Measurements from ENCODE around the gene PROM1. TPM values are rescaled to one million over a fixed set of nuclear protein-coding genes. Genes with fewer than 3 reads are reported as not detected.

Gene PROM1
- total and polyA plus RNA-seq, 4 experiments from 2014 or later: not detected

DNA sequence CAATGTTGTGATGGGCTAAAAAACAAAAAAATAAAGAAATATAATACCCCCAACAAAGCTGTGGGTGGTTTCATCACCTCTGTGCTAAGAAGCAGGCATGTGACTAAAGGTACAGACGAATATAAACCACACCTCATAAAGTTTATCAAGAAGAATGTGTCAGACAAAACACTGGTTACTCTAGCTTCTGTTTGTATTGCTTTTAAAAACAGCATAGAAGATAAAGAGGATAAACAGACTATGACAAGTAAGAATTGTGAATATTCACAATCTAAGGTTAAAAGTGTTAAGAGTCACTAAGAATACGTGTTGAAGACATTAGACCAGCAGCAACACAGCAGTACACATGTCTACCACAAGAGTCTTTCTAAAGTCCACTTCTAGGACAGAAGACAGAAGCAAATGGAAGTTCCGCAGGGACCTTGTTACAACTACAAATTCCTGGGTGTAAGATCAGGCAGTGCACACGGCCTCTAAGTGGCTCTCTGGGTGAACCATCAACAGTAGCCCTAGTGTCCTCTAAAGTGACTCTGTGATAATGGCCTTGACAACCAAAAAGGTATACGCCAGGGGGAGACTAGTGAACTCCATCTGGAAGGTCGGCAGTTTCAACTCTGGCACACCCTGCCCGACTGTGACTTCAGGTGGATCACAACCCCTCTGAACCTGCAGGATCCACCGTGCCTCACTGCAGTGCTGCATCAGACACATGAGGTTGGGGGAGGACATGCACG lies 112.6 kb downstream of the PROM1 start:
- Mint-ChIP-seq H3K27me3 (peaks cover 12 to 21% of the 10 kb centered on the region in 2 donors), H3K4me1 (no peaks in the 10 kb centered on the region), H3K27ac (no peak overlapping the region), H3K9me3 (peaks cover 0 to 3% (median under 1%) of the 10 kb centered on the region in 8 donors), H3K36me3 (no peaks in the 10 kb centered on the region), H3K4me3 (no peak overlapping the region)
- H3K4me3 ChIP-seq (ENCODE audit: low read length in 2 of 2): no peak overlapping the region
- DNase-seq: no peak
- no peak overlapping the region for H3K27ac ChIP-seq (ENCODE audit: low read depth, low read length)
- H3K4me1 ChIP-seq (ENCODE audit: insufficient read depth, low read length): no peaks in the 10 kb centered on the region
- H3K27me3 ChIP-seq (ENCODE audit: insufficient read depth, low read length): no peaks in the 10 kb centered on the region
- POLR2A ChIA-PET (ENCODE audit: partially characterized antibody): no interaction called here
- CTCF ChIA-PET (ENCODE audit: partially characterized antibody): no interaction called here
- H3K36me3 ChIP-seq (ENCODE audit: insufficient read depth, low read length): no peaks in the 10 kb centered on the region
- intact Hi-C loops (cut with micrococcal nuclease): no loop called here
- no peaks in the 10 kb centered on the region for H3K9me3 ChIP-seq (ENCODE audit: control insufficient read depth in 1 of 2, low read length in 2 of 2)

DNA sequence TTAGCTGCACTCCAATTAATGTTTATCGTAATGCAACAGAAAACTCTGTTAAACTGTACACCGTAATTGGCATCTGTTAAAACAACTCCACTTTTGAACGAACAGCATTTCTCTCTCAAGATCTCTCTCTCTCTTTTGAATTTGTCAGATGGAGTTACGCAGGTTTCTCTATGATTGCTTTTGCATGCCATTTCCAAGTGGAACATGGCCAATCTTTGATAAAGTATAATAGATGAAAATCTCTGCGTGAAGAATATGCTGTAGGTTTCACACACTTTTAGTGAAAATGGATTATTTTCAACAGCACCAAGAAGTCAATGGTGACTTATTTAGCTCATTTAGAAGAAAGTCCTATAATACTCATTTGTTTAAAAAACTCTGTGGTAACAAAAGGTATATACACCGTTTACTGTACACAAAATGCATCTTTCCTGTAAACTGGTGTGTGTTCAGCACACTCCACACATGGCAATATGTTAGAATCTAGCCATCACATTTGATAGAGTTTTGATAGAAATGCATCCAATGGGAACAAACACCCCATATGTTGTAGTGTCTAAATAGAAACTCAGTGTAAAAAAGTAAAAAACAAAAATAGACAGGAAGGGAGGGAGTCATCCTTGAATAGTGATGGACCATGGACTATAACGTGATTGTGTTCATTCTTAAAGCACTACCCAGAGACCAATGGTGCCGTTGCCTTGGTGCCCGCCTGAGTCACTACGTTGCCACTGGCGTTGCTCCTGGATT lies 115.1 kb downstream of the PROM1 start:
- no peak overlapping the region for H3K4me3 Mint-ChIP-seq
- intact Hi-C loops (cut with micrococcal nuclease): no loop called here

DNA sequence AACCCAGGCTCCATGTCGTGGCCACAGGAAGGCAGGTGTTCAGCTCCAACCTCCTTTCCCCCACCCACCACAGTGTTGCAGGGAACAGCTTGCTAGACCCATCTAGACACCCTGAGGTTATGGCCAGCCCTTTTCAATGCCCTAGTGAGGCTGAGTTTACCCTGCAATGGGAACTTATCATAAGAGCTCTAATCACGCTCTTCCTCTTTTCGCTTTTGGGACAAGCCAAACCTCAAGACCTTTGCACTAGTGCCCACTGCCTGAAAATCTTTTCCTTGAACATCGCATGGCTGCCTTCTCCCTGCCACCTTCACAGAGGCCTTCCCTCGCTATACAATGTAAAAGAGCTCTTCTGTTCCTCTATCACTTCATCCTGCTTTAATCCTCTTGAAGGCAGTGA lies 118.5 kb downstream of the PROM1 start:
- intact Hi-C loops (cut with micrococcal nuclease): no loop called here
- ChIA-PET CTCF (ENCODE audit: partially characterized antibody) (no interaction called here), POLR2A (ENCODE audit: partially characterized antibody) (no interaction called here)
- H3K4me1 Mint-ChIP-seq: peaks cover 0 to 6% (median 5%) of the 10 kb centered on the region in 4 donors
- no peaks in the 10 kb centered on the region for H3K9me3 ChIP-seq (ENCODE audit: control insufficient read depth in 1 of 2, low read length in 2 of 2)
- no peaks in the 10 kb centered on the region for H3K36me3 ChIP-seq (ENCODE audit: insufficient read depth, low read length)
- H3K27ac ChIP-seq (ENCODE audit: low read depth, low read length): no peak overlapping the region
- H3K4me1 ChIP-seq (ENCODE audit: insufficient read depth, low read length): no peaks in the 10 kb centered on the region
- H3K4me3 ChIP-seq (ENCODE audit: low read length in 2 of 2): no peak overlapping the region
- H3K36me3 Mint-ChIP-seq: no peaks in the 10 kb centered on the region
- H3K27ac Mint-ChIP-seq: no peak overlapping the region
- H3K27me3 Mint-ChIP-seq: peaks cover 7 to 15% of the 10 kb centered on the region in 2 donors
- H3K27me3 ChIP-seq (ENCODE audit: insufficient read depth, low read length): no peaks in the 10 kb centered on the region
- peaks cover 0 to 7% (median 2%) of the 10 kb centered on the region in 8 donors for H3K9me3 Mint-ChIP-seq
- no peak for DNase-seq
- H3K4me3 Mint-ChIP-seq: no peak overlapping the region

More for the DNA sequence above, 115.1 kb downstream of the PROM1 start:
- Histone ChIP-seq H3K27me3 (ENCODE audit: insufficient read depth, low read length) (no peaks in the 10 kb centered on the region), H3K36me3 (ENCODE audit: insufficient read depth, low read length) (no peaks in the 10 kb centered on the region), H3K4me3 (ENCODE audit: low read length in 2 of 2) (no peak overlapping the region), H3K27ac (ENCODE audit: low read depth, low read length) (no peak overlapping the region), H3K9me3 (ENCODE audit: control insufficient read depth in 1 of 2, low read length in 2 of 2) (no peaks in the 10 kb centered on the region), H3K4me1 (ENCODE audit: insufficient read depth, low read length) (no peaks in the 10 kb centered on the region)
- Mint-ChIP-seq H3K36me3 (no peaks in the 10 kb centered on the region), H3K9me3 (peaks cover 0 to 7% (median 2%) of the 10 kb centered on the region in 8 donors), H3K4me1 (no peaks in the 10 kb centered on the region), H3K27me3 (peaks cover 10 to 18% of the 10 kb centered on the region in 2 donors), H3K27ac (no peak overlapping the region)
- CTCF ChIA-PET (ENCODE audit: partially characterized antibody): no interaction called here
- POLR2A ChIA-PET (ENCODE audit: partially characterized antibody): no interaction called here
- DNase-seq: no peak

DNA sequence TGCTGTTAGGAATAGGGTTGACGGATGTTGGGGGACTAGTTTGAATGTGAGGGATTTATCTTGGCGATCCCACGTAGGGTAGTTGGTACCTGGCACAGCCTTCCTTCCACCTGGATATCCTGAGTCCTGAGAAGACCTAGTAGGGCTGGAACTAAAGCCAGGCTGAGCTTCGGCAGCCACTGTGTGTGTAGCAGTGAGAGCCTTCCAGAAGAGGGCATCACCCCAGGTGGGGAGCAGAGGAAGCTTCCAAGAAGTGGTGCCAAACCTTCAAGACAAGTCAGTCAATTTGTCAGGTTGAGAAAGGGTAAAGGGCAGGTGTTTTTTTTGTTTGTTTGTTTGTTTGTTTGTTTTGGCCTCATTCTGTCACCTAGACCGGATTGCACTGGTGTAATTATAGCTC lies 119.7 kb downstream of the PROM1 start:
- no peak overlapping the region for H3K4me3 Mint-ChIP-seq
- DNase-seq: no peak
- Histone ChIP-seq H3K4me1 (ENCODE audit: insufficient read depth, low read length) (no peaks in the 10 kb centered on the region), H3K36me3 (ENCODE audit: insufficient read depth, low read length) (no peaks in the 10 kb centered on the region), H3K27me3 (ENCODE audit: insufficient read depth, low read length) (no peaks in the 10 kb centered on the region), H3K27ac (ENCODE audit: low read depth, low read length) (no peak overlapping the region), H3K4me3 (ENCODE audit: low read length in 2 of 2) (no peak overlapping the region), H3K9me3 (ENCODE audit: control insufficient read depth in 1 of 2, low read length in 2 of 2) (no peaks in the 10 kb centered on the region)
- H3K27ac Mint-ChIP-seq: no peak overlapping the region
- peaks cover 11 to 15% of the 10 kb centered on the region in 2 donors for H3K27me3 Mint-ChIP-seq
- intact Hi-C loops (cut with micrococcal nuclease): no loop called here
- peaks cover 0 to 6% (median 5%) of the 10 kb centered on the region in 4 donors for H3K4me1 Mint-ChIP-seq
- CTCF ChIA-PET (ENCODE audit: partially characterized antibody): interaction anchor here (1.4 kb wide), 2 partner anchors 9 to 11 kb away, joined by 5 to 6 read pairs; no protein-coding TSS in a partner anchor
- POLR2A ChIA-PET (ENCODE audit: partially characterized antibody): no interaction called here
- H3K9me3 Mint-ChIP-seq: peaks cover 0 to 7% (median 2%) of the 10 kb centered on the region in 8 donors
- no peaks in the 10 kb centered on the region for H3K36me3 Mint-ChIP-seq

DNA sequence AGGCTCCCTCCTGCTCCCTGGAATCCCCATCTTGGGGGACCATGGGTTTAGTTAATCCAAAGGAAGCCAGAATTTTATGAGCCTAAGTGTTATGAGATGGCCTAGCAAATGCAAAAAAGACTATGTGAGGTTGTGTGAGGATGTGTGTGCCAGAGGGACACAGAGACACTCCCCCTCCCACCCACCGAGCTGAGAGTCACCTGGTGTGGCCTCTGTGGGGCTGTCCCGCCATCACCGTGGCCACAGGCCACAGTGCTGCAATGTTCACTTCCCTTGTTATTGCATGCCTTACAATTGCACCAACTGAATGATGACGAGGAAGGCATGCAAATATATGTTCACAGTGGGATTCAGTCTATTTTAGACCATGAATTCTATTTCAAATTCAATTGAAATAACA lies 120.2 kb downstream of the PROM1 start:
- peak overlapping the region in 2 of 8 donors; percentile 5 to 10 for H3K4me3 Mint-ChIP-seq
- H3K9me3 Mint-ChIP-seq: peaks cover 0 to 7% (median 2%) of the 10 kb centered on the region in 8 donors
- ChIA-PET POLR2A (ENCODE audit: partially characterized antibody) (no interaction called here), CTCF (ENCODE audit: partially characterized antibody) (interaction anchor here (1.4 kb wide), 2 partner anchors 10 kb away, joined by 5 to 6 read pairs; no protein-coding TSS in a partner anchor)
- Histone ChIP-seq H3K4me1 (ENCODE audit: insufficient read depth, low read length) (no peaks in the 10 kb centered on the region), H3K4me3 (ENCODE audit: low read length in 2 of 2) (no peak overlapping the region), H3K9me3 (ENCODE audit: control insufficient read depth in 1 of 2, low read length in 2 of 2) (no peaks in the 10 kb centered on the region), H3K36me3 (ENCODE audit: insufficient read depth, low read length) (no peaks in the 10 kb centered on the region), H3K27me3 (ENCODE audit: insufficient read depth, low read length) (no peaks in the 10 kb centered on the region), H3K27ac (ENCODE audit: low read depth, low read length) (no peak overlapping the region)
- H3K27ac Mint-ChIP-seq: peak overlapping the region in 1 of 7 donors; percentile 56
- peaks cover 0 to 6% (median 5%) of the 10 kb centered on the region in 4 donors for H3K4me1 Mint-ChIP-seq
- DNase-seq: peak in 1 of 5 donors; percentile 7
- intact Hi-C loops (cut with micrococcal nuclease): no loop called here
- no peaks in the 10 kb centered on the region for H3K36me3 Mint-ChIP-seq
- peaks cover 7 to 13% of the 10 kb centered on the region in 2 donors for H3K27me3 Mint-ChIP-seq

DNA sequence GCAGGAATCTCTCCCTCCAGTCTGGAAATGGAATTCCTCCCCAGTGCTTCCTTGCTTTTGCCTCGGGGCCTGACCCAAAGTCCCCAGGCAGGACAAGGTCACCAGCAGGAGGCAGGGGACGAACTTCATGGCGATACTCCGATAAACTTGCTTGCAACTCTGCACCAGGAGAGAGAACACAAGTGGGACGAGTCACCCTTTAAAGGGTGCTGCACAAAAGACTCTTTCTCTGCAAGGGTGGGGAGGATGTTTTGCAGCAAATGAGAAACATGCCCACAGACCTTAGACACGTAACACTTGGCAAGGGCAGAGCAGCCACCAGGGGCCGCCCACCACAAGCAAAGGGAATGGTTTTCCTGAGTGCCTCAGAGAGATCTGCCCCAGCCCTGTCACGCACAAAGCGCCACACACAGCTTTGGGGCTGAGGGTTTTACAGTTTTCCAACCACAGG lies 120.8 kb downstream of the PROM1 start, which contains the start of gene FGFBP2:
FGFBP2 (minus strand) TSS at position 175 of the 451 bp plus-strand sequence; CDS start at position 129, 46 bp downstream.
- H3K4me3 Mint-ChIP-seq: peak within 1 kb of the TSS in 4 of 8 donors; percentile 10 to 70 (median 14)
- no peaks in the 10 kb centered on the region for H3K9me3 ChIP-seq (ENCODE audit: control insufficient read depth in 1 of 2, low read length in 2 of 2)
- CTCF ChIA-PET (ENCODE audit: partially characterized antibody): interaction anchor here (1.4 kb wide), 1 partner anchor 10 kb away, joined by 5 read pairs; no protein-coding TSS in a partner anchor
- H3K36me3 Mint-ChIP-seq: no peaks in the 10 kb centered on the region
- intact Hi-C loops (cut with micrococcal nuclease): no loop called here
- peaks cover 7 to 14% of the 10 kb centered on the region in 2 donors for H3K27me3 Mint-ChIP-seq
- peaks cover 0 to 6% (median 5%) of the 10 kb centered on the region in 4 donors for H3K4me1 Mint-ChIP-seq
- no peak within 1 kb of the TSS for H3K4me3 ChIP-seq (ENCODE audit: low read length in 2 of 2)
- H3K36me3 ChIP-seq (ENCODE audit: insufficient read depth, low read length): no peaks in the 10 kb centered on the region
- no peaks in the 10 kb centered on the region for H3K27me3 ChIP-seq (ENCODE audit: insufficient read depth, low read length)
- POLR2A ChIA-PET (ENCODE audit: partially characterized antibody): no interaction called here
- H3K27ac Mint-ChIP-seq: peak within 1 kb of the TSS in 2 of 7 donors; percentile 48 to 56
- H3K9me3 Mint-ChIP-seq: peaks cover 0 to 7% (median 2%) of the 10 kb centered on the region in 8 donors
- no peak within 1 kb of the TSS for H3K27ac ChIP-seq (ENCODE audit: low read depth, low read length)
- DNase-seq: peak in 3 of 5 donors; percentile 9 to 22 (median 19)
- no peaks in the 10 kb centered on the region for H3K4me1 ChIP-seq (ENCODE audit: insufficient read depth, low read length)

Data from CD4-positive, alpha-beta memory T cell (primary cell).